Bronchial smooth muscle cell (primary cell): ENCODE measurements around the gene COX11. TPM values are rescaled to one million over a fixed set of nuclear protein-coding genes. Genes with fewer than 3 reads are reported as not detected.

Source experiments
- total RNA-seq: library from RNA; depleted of rRNA; stranded (reverse); fragments of >200 nt; gene quantifications from 2 replicates; pipeline ENCODE4 v1.2.1, GENCODE V29; 2014

COX11 gene
- 88.6 and 110 TPM in 2 replicates for total RNA-seq

GRCh38 chr17:54968262-54968987 lies at the start of gene COX11, which contains the start of gene STXBP4:
TSS of gene COX11 (minus strand) at chr17:54968654. CDS start at chr17:54968646, 8 bp downstream.
TSS of gene STXBP4 (plus strand) at chr17:54968765. CDS start at chr17:54986220, 17,455 bp downstream.

Other genes with a start within 250 kb of the COX11 start
- 2.0 and 7.1 TPM in 2 replicates for gene TOM1L1, start 67.8 kb downstream of the COX11 start, total RNA-seq
- 4.0 and 5.4 TPM in 2 replicates for gene STXBP4, start 111 bp upstream of the COX11 start, total RNA-seq